Lower leg skin (tissue), 3 donors: ENCODE measurements around the gene SENP3.
A peak's percentile ranks its signal among the peaks of the same experiment; 100 is the strongest.

ENCODE experiments used
- CTCF ChIP-seq, 3 donors: fragments of 450-650 bp; IDR thresholded peaks; one replicate each; pipeline ENCODE4 v1.5.1; 2016; ENCODE audit warnings: antibody characterized with exemption in 3 of 3, mild to moderate bottlenecking in 3 of 3, moderate library complexity in 2 of 3
- POLR2A ChIP-seq, 2 donors: fragments of 450-650 bp; IDR thresholded peaks; one replicate each; pipeline ENCODE4 v1.6.1; 2016 to 2017; ENCODE audit warnings: antibody characterized with exemption in 2 of 2, mild to moderate bottlenecking in 1 of 2, moderate library complexity in 1 of 2

DNA sequence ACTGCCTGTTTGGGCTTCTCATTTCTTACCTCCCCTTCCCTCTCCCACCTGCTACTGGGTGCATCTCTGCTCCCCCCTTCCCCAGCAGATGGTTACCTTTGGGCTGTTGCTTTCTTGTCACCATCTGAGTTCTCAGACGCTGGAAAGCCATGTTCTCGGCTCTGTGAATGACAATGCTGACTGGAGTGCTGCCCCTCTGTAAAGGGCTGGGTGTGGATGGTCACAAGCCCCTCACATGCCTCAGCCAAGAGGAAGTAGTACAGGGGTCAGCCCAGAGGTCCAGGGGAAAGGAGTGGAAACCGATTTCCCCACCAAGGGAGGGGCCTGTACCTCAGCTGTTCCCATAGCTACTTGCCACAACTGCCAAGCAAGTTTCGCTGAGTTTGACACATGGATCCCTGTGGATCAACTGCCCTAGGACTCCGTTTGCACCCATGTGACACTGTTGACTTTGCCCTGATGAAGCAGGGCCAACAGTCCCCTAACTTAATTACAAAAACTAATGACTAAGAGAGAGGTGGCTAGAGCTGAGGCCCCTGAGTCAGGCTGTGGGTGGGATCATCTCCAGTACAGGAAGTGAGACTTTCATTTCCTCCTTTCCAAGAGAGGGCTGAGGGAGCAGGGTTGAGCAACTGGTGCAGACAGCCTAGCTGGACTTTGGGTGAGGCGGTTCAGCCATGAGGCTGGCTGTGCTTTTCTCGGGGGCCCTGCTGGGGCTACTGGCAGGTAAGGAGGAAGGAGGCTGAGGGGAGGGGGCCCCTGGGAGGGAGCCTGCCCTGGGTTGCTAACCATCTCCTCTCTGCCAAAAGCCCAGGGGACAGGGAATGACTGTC is 17.5 kb downstream of the SENP3 start, which contains the start of gene CD68:
- no peak for TF ChIP-seq CTCF (IDR thresholded peaks at IDR 0.05)
- TF ChIP-seq POLR2A (IDR thresholded peaks at IDR 0.05): peak in 1 of 2 donors; percentile 46
